WERI-Rb-1 (cell line): ENCODE results near the gene SEPTIN7.

Source experiments
- DNase-seq: peaks from one replicate; pipeline ENCODE4 v3.0.0-alpha.2; 2020
- H3K27ac ChIP-seq: fragments of 250-450 bp; sonication (Bioruptor Pico); 2 replicates; pipeline ENCODE4 v1.5.1; 2020; ENCODE audit warnings: mild to moderate bottlenecking, moderate library complexity
- H3K27me3 ChIP-seq: fragments of 250-450 bp; sonication (Bioruptor Pico); 2 replicates; pipeline ENCODE4 v1.5.1; 2021; ENCODE audit warnings: mild to moderate bottlenecking, low read depth, moderate library complexity; ENCODE audit not compliant: insufficient read depth, severe bottlenecking
- H3K36me3 ChIP-seq: fragments of 250-450 bp; sonication (Bioruptor Pico); 2 replicates; pipeline ENCODE4 v1.5.1; 2020; ENCODE audit warnings: mild to moderate bottlenecking, moderate library complexity
- H3K4me3 ChIP-seq: 2 replicates; pipeline ENCODE4 v1.5.1; 2011; ENCODE audit warnings: low read depth, mild to moderate bottlenecking, control low read depth, low read length
- H3K9me3 ChIP-seq: fragments of 250-450 bp; sonication (Bioruptor Pico); 2 replicates; pipeline ENCODE4 v1.5.1; 2021; ENCODE audit warnings: mild to moderate bottlenecking, moderate library complexity; ENCODE audit not compliant: severe bottlenecking
- TF ChIP-seq, protein P1 (sequence below): IDR thresholded peaks from 2 replicates; pipeline ENCODE4 v1.5.1; 2011; ENCODE audit warnings: low read depth, mild to moderate bottlenecking, control low read depth, inconsistent platforms, low read length

Gene SEPTIN7

GRCh38 chr7:35826751-35827150 lies 25.9 kb downstream of the SEPTIN7 start:
- H3K27ac ChIP-seq: no peak overlapping the region
- DNase-seq: no peak
- TF ChIP-seq, protein P1, sequence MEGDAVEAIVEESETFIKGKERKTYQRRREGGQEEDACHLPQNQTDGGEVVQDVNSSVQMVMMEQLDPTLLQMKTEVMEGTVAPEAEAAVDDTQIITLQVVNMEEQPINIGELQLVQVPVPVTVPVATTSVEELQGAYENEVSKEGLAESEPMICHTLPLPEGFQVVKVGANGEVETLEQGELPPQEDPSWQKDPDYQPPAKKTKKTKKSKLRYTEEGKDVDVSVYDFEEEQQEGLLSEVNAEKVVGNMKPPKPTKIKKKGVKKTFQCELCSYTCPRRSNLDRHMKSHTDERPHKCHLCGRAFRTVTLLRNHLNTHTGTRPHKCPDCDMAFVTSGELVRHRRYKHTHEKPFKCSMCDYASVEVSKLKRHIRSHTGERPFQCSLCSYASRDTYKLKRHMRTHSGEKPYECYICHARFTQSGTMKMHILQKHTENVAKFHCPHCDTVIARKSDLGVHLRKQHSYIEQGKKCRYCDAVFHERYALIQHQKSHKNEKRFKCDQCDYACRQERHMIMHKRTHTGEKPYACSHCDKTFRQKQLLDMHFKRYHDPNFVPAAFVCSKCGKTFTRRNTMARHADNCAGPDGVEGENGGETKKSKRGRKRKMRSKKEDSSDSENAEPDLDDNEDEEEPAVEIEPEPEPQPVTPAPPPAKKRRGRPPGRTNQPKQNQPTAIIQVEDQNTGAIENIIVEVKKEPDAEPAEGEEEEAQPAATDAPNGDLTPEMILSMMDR: no peak

DNA sequence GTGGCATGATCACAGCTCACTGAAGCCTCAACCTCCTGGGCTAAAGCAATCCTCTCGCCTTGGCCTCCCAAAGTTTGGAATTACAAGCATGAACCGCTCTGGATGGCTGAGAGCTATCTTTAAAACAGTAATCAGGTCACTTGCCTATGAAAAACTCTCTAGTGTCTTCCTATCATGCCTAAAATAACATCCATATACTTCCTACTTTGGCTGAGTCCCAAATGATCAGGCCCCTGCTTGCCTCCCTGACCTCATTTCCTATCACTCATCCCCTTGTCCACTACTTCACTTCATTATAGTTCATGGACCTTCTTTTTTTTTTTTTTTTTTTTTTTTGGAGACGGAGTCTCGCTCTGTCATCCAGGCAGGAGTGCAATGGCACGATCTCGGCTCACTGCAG lies 28.0 kb downstream of the SEPTIN7 start:
- no peak for DNase-seq
- peaks cover 10% of the 10 kb centered on the region for H3K36me3 ChIP-seq
- TF ChIP-seq, protein P1: no peak

More at GRCh38 chr7:35826751-35827150, 25.9 kb downstream of the SEPTIN7 start:
- Histone ChIP-seq H3K9me3 (peaks cover 4% of the 10 kb centered on the region), H3K36me3 (no peaks in the 10 kb centered on the region), H3K27me3 (no peaks in the 10 kb centered on the region), H3K4me3 (no peak overlapping the region)

DNA sequence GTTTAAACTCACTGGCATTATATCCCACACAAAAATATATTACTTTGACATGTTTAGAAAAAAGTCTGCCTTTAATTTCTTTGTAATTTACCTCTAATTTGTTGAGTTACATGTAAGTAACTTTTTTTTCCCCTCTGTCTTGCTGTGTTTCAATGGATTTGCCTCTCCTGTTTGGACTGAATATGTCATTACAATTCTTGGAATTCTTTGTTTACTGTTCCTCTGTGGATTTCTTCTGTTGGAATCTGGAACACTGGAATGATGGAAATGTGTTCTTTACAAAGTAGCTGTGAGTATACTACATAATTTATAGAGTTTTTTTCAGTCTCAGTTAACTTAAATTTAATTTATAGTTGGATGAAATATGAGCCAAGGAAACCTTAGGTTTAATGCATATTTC lies 30.4 kb downstream of the SEPTIN7 start:
- no peak overlapping the region for H3K4me3 ChIP-seq
- peaks cover 26% of the 10 kb centered on the region for H3K36me3 ChIP-seq
- no peaks in the 10 kb centered on the region for H3K27me3 ChIP-seq
- no peak overlapping the region for H3K27ac ChIP-seq
- TF ChIP-seq, protein P1: no peak
- no peaks in the 10 kb centered on the region for H3K9me3 ChIP-seq
- DNase-seq: no peak

More for the DNA sequence above, 28.0 kb downstream of the SEPTIN7 start:
- no peak overlapping the region for H3K4me3 ChIP-seq
- no peak overlapping the region for H3K27ac ChIP-seq
- no peaks in the 10 kb centered on the region for H3K9me3 ChIP-seq
- H3K27me3 ChIP-seq: no peaks in the 10 kb centered on the region

DNA sequence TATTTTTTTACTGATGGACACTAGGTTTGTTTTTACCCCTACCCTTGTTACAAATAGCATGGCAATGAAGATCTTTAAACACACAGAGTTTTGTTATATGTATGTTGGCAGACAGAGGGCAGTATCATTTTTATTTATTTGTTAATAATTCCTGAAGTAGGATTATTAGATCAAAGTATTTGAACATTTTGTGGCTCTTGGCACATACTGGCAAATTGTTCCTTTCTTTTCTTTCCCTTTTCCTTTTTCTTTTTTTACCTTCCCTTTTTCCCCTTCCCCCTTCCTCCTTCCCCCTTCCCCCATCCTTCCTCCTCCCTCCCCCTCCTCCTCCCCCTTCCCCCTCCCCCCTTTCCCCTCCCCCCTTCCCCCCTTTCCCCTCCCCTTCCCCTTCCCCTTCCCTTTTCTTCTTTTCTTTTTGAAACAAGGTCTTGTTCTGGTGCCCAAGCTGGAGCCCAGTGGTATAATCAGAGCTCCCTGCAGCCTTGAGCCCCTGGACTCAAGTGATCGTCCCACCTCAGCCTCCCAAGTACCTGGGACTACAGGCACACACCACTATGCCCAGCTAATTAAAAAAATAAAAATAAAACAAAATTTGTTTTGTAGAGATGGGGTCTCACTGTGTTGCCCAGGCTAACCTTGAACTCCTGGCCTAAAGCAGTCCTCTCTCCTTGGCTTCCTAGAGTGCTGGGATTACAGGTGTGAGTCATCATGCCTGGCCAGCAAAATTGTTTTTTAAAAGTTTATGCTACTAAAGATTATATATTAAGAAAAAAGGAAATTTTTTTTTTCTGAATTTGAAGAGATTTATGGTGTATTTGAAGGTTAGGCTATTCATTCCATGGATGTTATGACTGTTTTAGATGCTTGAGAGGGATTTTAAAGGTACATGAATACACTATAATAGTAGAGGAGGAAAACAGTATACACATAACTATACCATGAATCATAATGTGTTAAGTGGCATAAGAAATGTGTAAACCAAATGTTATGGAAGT lies 39.3 kb downstream of the SEPTIN7 start:
- no peak overlapping the region for H3K27ac ChIP-seq
- no peak for DNase-seq
- H3K36me3 ChIP-seq: peaks cover 24% of the 10 kb centered on the region
- TF ChIP-seq, protein P1: no peak
- no peaks in the 10 kb centered on the region for H3K9me3 ChIP-seq
- H3K27me3 ChIP-seq: no peaks in the 10 kb centered on the region
- no peak overlapping the region for H3K4me3 ChIP-seq

DNA sequence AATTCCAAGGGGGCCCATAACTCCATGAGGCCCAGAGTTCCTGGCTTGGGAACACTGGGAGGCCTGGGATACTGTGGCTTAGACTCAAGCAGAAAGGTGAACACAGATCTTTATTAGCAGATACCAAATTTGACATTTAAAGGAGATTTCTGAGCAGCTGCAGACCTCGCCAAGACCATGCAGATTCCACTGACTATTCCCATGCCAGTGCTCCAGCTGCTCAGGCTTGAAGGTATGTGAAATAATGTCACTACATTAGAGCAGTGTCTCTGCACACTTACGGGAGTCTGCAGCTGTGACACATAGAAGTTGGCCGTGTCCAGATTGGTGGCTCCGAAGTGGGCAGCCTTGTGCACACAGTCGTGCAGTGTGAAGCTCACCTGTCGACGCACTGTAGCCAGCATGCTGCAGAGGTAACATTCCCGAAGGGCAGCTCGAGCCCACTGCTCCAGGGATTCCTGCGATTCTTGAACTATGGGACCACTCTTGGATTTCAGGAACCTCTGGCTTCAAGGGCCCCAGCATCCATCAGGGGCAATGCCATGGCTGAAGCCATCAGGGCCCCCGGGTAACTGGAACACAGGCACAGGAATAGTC lies 46.1 kb downstream of the SEPTIN7 start:
- Histone ChIP-seq H3K4me3 (no peak overlapping the region), H3K9me3 (no peaks in the 10 kb centered on the region), H3K27ac (no peak overlapping the region), H3K27me3 (no peaks in the 10 kb centered on the region), H3K36me3 (peaks cover 7% of the 10 kb centered on the region)
- TF ChIP-seq, protein P1: no peak
- no peak for DNase-seq
